ENCODE data around the gene RRBP1. TPM values are rescaled to one million over a fixed set of nuclear protein-coding genes. Genes with fewer than 3 reads are reported as not detected.
A peak's percentile ranks its signal among the peaks of the same experiment; 100 is the strongest.

The RRBP1 gene
- total and polyA plus RNA-seq, 4 experiments from 2014 or later = 0.63 to 33.7 (median 21.0) TPM

- Histone ChIP-seq H3K9me3 (ENCODE audit: control insufficient read depth in 1 of 2, low read length in 2 of 2) (no peaks in the 10 kb centered on the region), H3K4me3 (ENCODE audit: low read length in 2 of 2) (no peak overlapping the region), H3K4me1 (ENCODE audit: insufficient read depth, low read length) (peaks cover 35% of the 10 kb centered on the region), H3K27me3 (ENCODE audit: insufficient read depth, low read length) (no peaks in the 10 kb centered on the region), H3K27ac (ENCODE audit: low read depth, low read length) (no peak overlapping the region), H3K36me3 (ENCODE audit: insufficient read depth, low read length) (no peaks in the 10 kb centered on the region)
- peak overlapping the region; percentile 36 to 92 (median 63) for H3K4me3 Mint-ChIP-seq
- DNase-seq = peak in 2 of 5 donors; percentile 5 to 10
- ChIA-PET CTCF (ENCODE audit: partially characterized antibody) (interaction anchor here (2.8 to 3.1 kb wide), 2 partner anchors 33 to 41 kb away, joined by 9 to 13 read pairs; no protein-coding TSS in a partner anchor), POLR2A (ENCODE audit: partially characterized antibody) (interaction anchor here (0.8 to 4.7 kb wide), 9 partner anchors 12 to 396 kb away, joined by 3 to 63 read pairs (median 6); partner anchors contain the start of genes BFSP1 and RRBP1)
- no peaks in the 10 kb centered on the region for H3K27me3 Mint-ChIP-seq
- peak overlapping the region in 5 of 7 donors; percentile 8 to 76 (median 27) for H3K27ac Mint-ChIP-seq
- intact Hi-C loops (cut with micrococcal nuclease) = loop anchor here (2.0 kb wide), 2 partner anchors 64 to 720 kb away; partner anchors contain the start of gene ZNF133
- no peaks in the 10 kb centered on the region for H3K9me3 Mint-ChIP-seq
- peaks cover 23 to 37% (median 28%) of the 10 kb centered on the region in 4 donors for H3K4me1 Mint-ChIP-seq
- H3K36me3 Mint-ChIP-seq = peaks cover 0 to 15% of the 10 kb centered on the region in 2 donors
Measured at GRCh38 chr20:17568972-17569521, 113.0 kb downstream of the RRBP1 start.

GRCh38 chr20:17568045-17568788, 113.8 kb downstream of the RRBP1 start:
- H3K9me3 Mint-ChIP-seq = no peaks in the 10 kb centered on the region

DNA sequence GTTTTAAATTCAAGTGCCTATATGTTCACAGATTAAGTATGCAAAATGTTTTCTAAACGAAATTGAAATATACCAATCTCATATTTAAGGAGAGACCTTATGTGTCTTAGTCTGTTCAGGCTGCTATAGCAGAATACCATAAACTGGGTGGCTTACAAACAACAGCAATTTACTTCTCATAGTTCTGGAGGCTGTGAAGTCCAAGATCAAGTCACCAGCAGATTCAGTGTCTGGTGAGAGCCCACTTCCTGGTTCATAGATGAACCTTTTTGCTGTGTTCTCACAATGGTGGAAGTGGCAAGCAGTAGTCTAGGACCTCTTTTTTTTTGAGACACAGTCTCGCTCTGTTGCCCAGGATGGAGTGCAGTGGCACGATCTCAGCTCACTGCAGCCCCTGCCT, 115.7 kb downstream of the RRBP1 start:
- Mint-ChIP-seq H3K4me1 (peaks cover 7 to 14% (median 8%) of the 10 kb centered on the region in 4 donors), H3K27me3 (no peaks in the 10 kb centered on the region), H3K4me3 (no peak overlapping the region), H3K27ac (no peak overlapping the region), H3K36me3 (peaks cover 0 to 11% of the 10 kb centered on the region in 2 donors), H3K9me3 (no peaks in the 10 kb centered on the region)
- H3K36me3 ChIP-seq (ENCODE audit: insufficient read depth, low read length) = no peaks in the 10 kb centered on the region
- no peak overlapping the region for H3K4me3 ChIP-seq (ENCODE audit: low read length in 2 of 2)
- DNase-seq = no peak
- no peak overlapping the region for H3K27ac ChIP-seq (ENCODE audit: low read depth, low read length)
- H3K4me1 ChIP-seq (ENCODE audit: insufficient read depth, low read length) = peaks cover 12% of the 10 kb centered on the region
- ChIA-PET CTCF (ENCODE audit: partially characterized antibody) (interaction anchor here (1.4 kb wide), 1 partner anchor 116 kb away, joined by 3 read pairs; the partner anchor contains the start of gene RRBP1), POLR2A (ENCODE audit: partially characterized antibody) (no interaction called here)
- intact Hi-C loops (cut with micrococcal nuclease) = no loop called here
- no peaks in the 10 kb centered on the region for H3K27me3 ChIP-seq (ENCODE audit: insufficient read depth, low read length)
- H3K9me3 ChIP-seq (ENCODE audit: control insufficient read depth in 1 of 2, low read length in 2 of 2) = no peaks in the 10 kb centered on the region

More at GRCh38 chr20:17568045-17568788, 113.8 kb downstream of the RRBP1 start:
- Histone ChIP-seq H3K36me3 (ENCODE audit: insufficient read depth, low read length) (no peaks in the 10 kb centered on the region), H3K27ac (ENCODE audit: low read depth, low read length) (no peak overlapping the region), H3K4me1 (ENCODE audit: insufficient read depth, low read length) (peaks cover 31% of the 10 kb centered on the region), H3K4me3 (ENCODE audit: low read length in 2 of 2) (no peak overlapping the region), H3K9me3 (ENCODE audit: control insufficient read depth in 1 of 2, low read length in 2 of 2) (no peaks in the 10 kb centered on the region), H3K27me3 (ENCODE audit: insufficient read depth, low read length) (no peaks in the 10 kb centered on the region)
- ChIA-PET CTCF (ENCODE audit: partially characterized antibody) (no interaction called here), POLR2A (ENCODE audit: partially characterized antibody) (no interaction called here)
- H3K4me1 Mint-ChIP-seq = peaks cover 19 to 32% (median 24%) of the 10 kb centered on the region in 4 donors
- intact Hi-C loops (cut with micrococcal nuclease) = loop anchor here (2.0 kb wide), 2 partner anchors 63 to 721 kb away; partner anchors contain the start of gene ZNF133
- H3K4me3 Mint-ChIP-seq = peak overlapping the region; percentile 14 to 92 (median 62)
- no peak for DNase-seq
- no peaks in the 10 kb centered on the region for H3K27me3 Mint-ChIP-seq
- H3K36me3 Mint-ChIP-seq = peaks cover 0 to 15% of the 10 kb centered on the region in 2 donors
- H3K27ac Mint-ChIP-seq = peak overlapping the region; percentile 27 to 82 (median 66)

DNA sequence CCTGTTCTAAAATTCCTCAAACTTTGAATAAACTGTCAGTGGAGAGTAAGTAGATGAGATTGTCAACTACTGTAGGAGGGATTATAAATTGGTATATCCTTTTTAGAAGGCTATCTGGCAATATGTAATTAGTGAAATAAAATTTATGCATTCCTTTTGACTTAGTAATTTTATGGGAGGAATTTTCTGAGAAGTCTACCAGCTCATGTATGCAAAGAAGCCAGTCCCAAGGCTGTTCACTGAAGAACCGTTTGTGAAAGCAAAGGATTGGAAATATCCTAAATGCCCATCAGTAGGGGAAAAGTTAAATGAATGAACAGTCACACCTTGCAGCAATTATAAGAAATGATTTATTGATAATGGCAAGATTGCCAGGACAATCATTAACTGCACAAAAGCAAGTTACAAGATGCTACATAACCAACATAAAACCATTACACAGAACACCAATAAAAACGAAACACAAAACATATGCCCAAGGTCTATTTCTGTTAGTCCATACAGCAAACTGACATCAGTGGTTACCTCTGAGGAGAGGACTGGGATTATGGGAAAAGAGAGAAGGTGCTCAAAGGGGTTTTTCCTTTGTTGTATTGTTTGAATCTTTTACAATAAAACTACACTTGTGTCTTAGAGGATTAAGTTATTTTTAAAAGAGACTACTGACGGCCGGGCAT, 116.7 kb downstream of the RRBP1 start:
- H3K27ac Mint-ChIP-seq = no peak overlapping the region
- no peaks in the 10 kb centered on the region for H3K9me3 Mint-ChIP-seq
- CTCF ChIA-PET (ENCODE audit: partially characterized antibody) = no interaction called here
- DNase-seq = no peak
- no peak overlapping the region for H3K27ac ChIP-seq (ENCODE audit: low read depth, low read length)
- H3K27me3 Mint-ChIP-seq = no peaks in the 10 kb centered on the region
- no peak overlapping the region for H3K4me3 Mint-ChIP-seq
- H3K4me1 ChIP-seq (ENCODE audit: insufficient read depth, low read length) = peaks cover 5% of the 10 kb centered on the region
- H3K4me3 ChIP-seq (ENCODE audit: low read length in 2 of 2) = no peak overlapping the region
- H3K36me3 ChIP-seq (ENCODE audit: insufficient read depth, low read length) = no peaks in the 10 kb centered on the region
- H3K9me3 ChIP-seq (ENCODE audit: control insufficient read depth in 1 of 2, low read length in 2 of 2) = no peaks in the 10 kb centered on the region
- POLR2A ChIA-PET (ENCODE audit: partially characterized antibody) = no interaction called here
- H3K36me3 Mint-ChIP-seq = peaks cover 0 to 3% of the 10 kb centered on the region in 2 donors
- intact Hi-C loops (cut with micrococcal nuclease) = no loop called here
- H3K27me3 ChIP-seq (ENCODE audit: insufficient read depth, low read length) = no peaks in the 10 kb centered on the region
- peaks cover 0 to 5% (median 1%) of the 10 kb centered on the region in 4 donors for H3K4me1 Mint-ChIP-seq

Other genes with a start within 250 kb of the RRBP1 start
- gene BFSP1, start 150.9 kb downstream of the RRBP1 start, total RNA-seq = under 1 TPM; 0.87 to 0.94 TPM
- under 1 TPM; 0.21 to 0.96 TPM for gene BFSP1, start 150.9 kb downstream of the RRBP1 start, polyA plus RNA-seq
- gene DSTN, start 112.2 kb downstream of the RRBP1 start, total RNA-seq = 10 to 100 TPM; 43.1 to 49.1 TPM
- 100 to 1,000 TPM; 147 to 212 TPM for gene DSTN, start 112.2 kb downstream of the RRBP1 start, polyA plus RNA-seq
- not detected for gene BANF2, start 17.7 kb upstream of the RRBP1 start, total RNA-seq
- not detected for gene BANF2, start 17.7 kb upstream of the RRBP1 start, polyA plus RNA-seq

All from CD4-positive, alpha-beta memory T cell (primary cell).